HepG2 (cell line): ENCODE measurements around the gene GPR31. TPM values are rescaled to one million over a fixed set of nuclear protein-coding genes. Genes with fewer than 3 reads are reported as not detected.
A peak's percentile ranks its signal among the peaks of the same experiment; 100 is the strongest.

Source experiments
- ETV5 ChIP-seq: IDR thresholded peaks from 2 replicates; pipeline ENCODE4 v1.6.1; 2018; ENCODE audit warnings: missing biosample characterization, missing genetic modification reagents, inconsistent platforms, borderline replicate concordance
- GMEB1 ChIP-seq: sonication (generic); formaldehyde crosslinking; IDR thresholded peaks from 2 replicates; pipeline ENCODE4 v1.5.1; 2020; ENCODE audit warnings: missing genetic modification reagents, mild to moderate bottlenecking, borderline replicate concordance
- HDAC2 ChIP-seq: sonication (generic); formaldehyde crosslinking; IDR thresholded peaks from 2 replicates; pipeline ENCODE4 v1.4.0; 2020; ENCODE audit warnings: missing genetic modification reagents
- IRX3 ChIP-seq: sonication (generic); formaldehyde crosslinking; IDR thresholded peaks from 2 replicates; pipeline ENCODE4 v1.8.1; 2023; ENCODE audit warnings: mild to moderate bottlenecking, low read depth, missing genetic modification reagents, borderline replicate concordance
- ISX ChIP-seq: sonication (generic); formaldehyde crosslinking; conservative IDR thresholded peaks from 2 replicates; pipeline ENCODE4 v1.5.0; 2020; ENCODE audit warnings: missing genetic modification reagents
- JARID2 ChIP-seq: sonication (generic); formaldehyde crosslinking; IDR thresholded peaks from 2 replicates; pipeline ENCODE4 v1.8.1; 2023; ENCODE audit warnings: missing genetic modification reagents, inconsistent platforms; ENCODE audit not compliant: insufficient replicate concordance
- KLF15 ChIP-seq: sonication (generic); formaldehyde crosslinking; IDR thresholded peaks from 2 replicates; pipeline ENCODE4 v1.8.1; 2023; ENCODE audit warnings: borderline replicate concordance, mild to moderate bottlenecking, inconsistent platforms, missing genetic modification reagents, mixed read lengths
- MAX ChIP-seq: IDR thresholded peaks from 2 replicates; pipeline ENCODE4 v1.6.1; 2012; ENCODE audit warnings: inconsistent platforms
- ONECUT2 ChIP-seq: sonication (generic); formaldehyde crosslinking; IDR thresholded peaks from 2 replicates; pipeline ENCODE4 v1.4.0; 2020; ENCODE audit warnings: missing genetic modification reagents
- PLRG1 ChIP-seq: fragments of 450-650 bp; conservative IDR thresholded peaks from 2 replicates; pipeline ENCODE4 v1.6.1; 2016
- RCOR2 ChIP-seq: IDR thresholded peaks from 2 replicates; pipeline ENCODE4 v1.6.1; 2016; ENCODE audit warnings: missing biosample characterization, missing genetic modification reagents
- TEF ChIP-seq: sonication (generic); formaldehyde crosslinking; IDR thresholded peaks from 2 replicates; pipeline ENCODE4 v1.5.0; 2020; ENCODE audit warnings: missing genetic modification reagents
- ZBTB7A ChIP-seq: sonication (generic); formaldehyde crosslinking; IDR thresholded peaks from 2 replicates; pipeline ENCODE4 v1.8.0; 2022; ENCODE audit warnings: mild to moderate bottlenecking, missing genetic modification reagents
- ZNF230 ChIP-seq: sonication (generic); formaldehyde crosslinking; IDR thresholded peaks from 2 replicates; pipeline ENCODE4 v1.4.0; 2020; ENCODE audit warnings: mild to moderate bottlenecking, missing genetic modification reagents
- ZNF296 ChIP-seq: sonication (generic); formaldehyde crosslinking; conservative IDR thresholded peaks from 2 replicates; pipeline ENCODE4 v1.5.0; 2020; ENCODE audit warnings: mild to moderate bottlenecking, missing genetic modification reagents
- ZNF660 ChIP-seq: sonication (generic); formaldehyde crosslinking; IDR thresholded peaks from 2 replicates; pipeline ENCODE4 v1.5.1; 2020; ENCODE audit warnings: mild to moderate bottlenecking, low read depth, missing genetic modification reagents, borderline replicate concordance
- ZNF7 ChIP-seq: IDR thresholded peaks from 2 replicates; pipeline ENCODE4 v1.6.1; 2016; ENCODE audit warnings: missing biosample characterization, missing genetic modification reagents
- ZNF724P ChIP-seq: sonication (generic); formaldehyde crosslinking; IDR thresholded peaks from 2 replicates; pipeline ENCODE4 v1.8.0; 2022; ENCODE audit warnings: missing genetic modification reagents, borderline replicate concordance
- ZNF770 ChIP-seq: sonication (generic); formaldehyde crosslinking; IDR thresholded peaks from 2 replicates; pipeline ENCODE4 v1.5.0; 2020; ENCODE audit warnings: mild to moderate bottlenecking, missing genetic modification reagents
- ZSCAN20 ChIP-seq: sonication (generic); formaldehyde crosslinking; IDR thresholded peaks from 2 replicates; pipeline ENCODE4 v1.4.0; 2020; ENCODE audit warnings: missing genetic modification reagents, mild to moderate bottlenecking, borderline replicate concordance
- ZSCAN21 ChIP-seq: sonication (generic); formaldehyde crosslinking; IDR thresholded peaks from 2 replicates; pipeline ENCODE4 v1.8.0; 2022; ENCODE audit warnings: mild to moderate bottlenecking, missing genetic modification reagents, moderate library complexity, borderline replicate concordance
- ZXDC ChIP-seq: sonication (generic); formaldehyde crosslinking; IDR thresholded peaks from 2 replicates; pipeline ENCODE4 v1.5.0; 2020; ENCODE audit warnings: mild to moderate bottlenecking, missing genetic modification reagents
- polyA plus RNA-seq, 8 experiments: library from polyadenylated mRNA; depleted of rRNA in 3 of 8; stranded (reverse) in 7 of 8; unstranded in 1 of 8; fragments of >200 nt; fragmentation: Illumina TruSeq in 4 of 8; extraction: Trizol in 4 of 8; gene quantifications; 2 replicates each; pipeline versions ENCODE4 v1.2.1 to v1.2.3, GENCODE V29; 2011 to 2016; ENCODE audit warnings: low read depth in 4 of 8, missing spikeins in 1 of 8, mixed read lengths in 1 of 8; ENCODE audit not compliant: insufficient read depth in 1 of 8
- total RNA-seq, 5 experiments: library from RNA; depleted of rRNA; stranded (reverse); fragments of >200 nt; fragmentation: Illumina TruSeq; extraction: Trizol; gene quantifications; 2 replicates each; pipeline ENCODE4 v1.2.3, GENCODE V29; 2016; ENCODE audit warnings: low read depth in 1 of 5

Gene GPR31
- total and polyA plus RNA-seq, 2 of the 13 experiments (the other 11 are each of a cell fraction or from before 2014, with no cell fraction given): not detected

GRCh38 chr6:167140589-167141474 lies 16.9 kb downstream of the GPR31 start (continued):
- TF ChIP-seq ZXDC (CRISPR knock-in tag) (no peak), HDAC2 (CRISPR knock-in tag) (peak; percentile 68), ZNF724P (CRISPR knock-in tag) (0 out of 2 replicates have a peak, but pooled peaks have one; percentile 10), ONECUT2 (no peak), ZNF296 (no peak), GMEB1 (peak; percentile 27; the same call in 1 of the 2 replicates), RCOR2 (CRISPR knock-in tag) (0 out of 2 replicates have a peak, but pooled peaks have one; percentile 65), PLRG1 (no peak), KLF15 (CRISPR knock-in tag) (no peak), ZNF7 (CRISPR knock-in tag) (0 out of 2 replicates have a peak, but pooled peaks have one; percentile 4), TEF (CRISPR knock-in tag) (no peak), ZSCAN20 (CRISPR knock-in tag) (peak; percentile 16; the same call in 1 of the 2 replicates), ETV5 (CRISPR knock-in tag) (peak; percentile 9; the same call in 1 of the 2 replicates), ISX (CRISPR knock-in tag) (no peak), ZSCAN21 (CRISPR knock-in tag) (peak; percentile 81), MAX (peak; percentile 25; the same call in 1 of the 2 replicates), ZNF660 (CRISPR knock-in tag) (no peak), JARID2 (CRISPR knock-in tag) (peak; percentile 67), ZNF770 (CRISPR knock-in tag) (no peak), IRX3 (CRISPR knock-in tag) (no peak), ZNF230 (CRISPR knock-in tag) (peak; percentile 52; the same call in 1 of the 2 replicates), ZBTB7A (CRISPR knock-in tag) (no peak)
